KOPT-K1 (cell line): Measurements from ENCODE around the gene GPR37L1.

Experiments used
- H3K27ac ChIP-seq: fragments of 200-600 bp; sonication (generic); 2 replicates; pipeline ENCODE4 v1.5.1; 2016; ENCODE audit warnings: antibody characterized with exemption, mild to moderate bottlenecking, low read depth, low read length; ENCODE audit not compliant: poor library complexity, severe bottlenecking
- H3K36me3 ChIP-seq: fragments of 200-600 bp; sonication (generic); 2 replicates; pipeline ENCODE4 v1.5.1; 2017; ENCODE audit warnings: antibody characterized with exemption, mild to moderate bottlenecking, low read length, moderate library complexity; ENCODE audit not compliant: insufficient read depth
- H3K9me3 ChIP-seq: fragments of 200-600 bp; sonication (generic); 2 replicates; pipeline ENCODE4 v1.5.1; 2017; ENCODE audit warnings: antibody characterized with exemption, low read length, mild to moderate bottlenecking; ENCODE audit not compliant: insufficient read depth, poor library complexity, severe bottlenecking

Gene GPR37L1

DNA sequence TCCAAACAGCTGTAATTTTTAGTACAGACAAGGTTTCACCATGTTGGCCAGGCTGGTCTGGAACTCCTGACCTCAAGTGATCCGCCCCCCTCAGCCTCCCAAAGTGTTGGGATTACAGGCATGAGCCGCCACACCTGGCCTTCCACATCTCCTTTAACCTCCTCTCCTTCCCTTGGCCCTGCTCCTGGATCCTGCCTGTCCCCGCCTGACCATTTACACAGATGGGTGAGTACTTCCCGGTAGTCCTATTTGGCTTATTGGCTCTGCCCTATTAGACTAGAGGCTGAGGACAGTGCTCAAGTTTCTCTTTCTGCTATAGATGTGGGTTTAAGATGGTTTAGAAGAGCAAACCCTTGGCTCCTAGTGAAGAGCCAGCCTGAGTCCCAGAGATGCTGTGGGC is 30.6 kb downstream of the GPR37L1 start:
- Histone ChIP-seq H3K27ac (no peak overlapping the region), H3K9me3 (no peaks in the 10 kb centered on the region), H3K36me3 (peaks cover 100% of the 10 kb centered on the region)

DNA sequence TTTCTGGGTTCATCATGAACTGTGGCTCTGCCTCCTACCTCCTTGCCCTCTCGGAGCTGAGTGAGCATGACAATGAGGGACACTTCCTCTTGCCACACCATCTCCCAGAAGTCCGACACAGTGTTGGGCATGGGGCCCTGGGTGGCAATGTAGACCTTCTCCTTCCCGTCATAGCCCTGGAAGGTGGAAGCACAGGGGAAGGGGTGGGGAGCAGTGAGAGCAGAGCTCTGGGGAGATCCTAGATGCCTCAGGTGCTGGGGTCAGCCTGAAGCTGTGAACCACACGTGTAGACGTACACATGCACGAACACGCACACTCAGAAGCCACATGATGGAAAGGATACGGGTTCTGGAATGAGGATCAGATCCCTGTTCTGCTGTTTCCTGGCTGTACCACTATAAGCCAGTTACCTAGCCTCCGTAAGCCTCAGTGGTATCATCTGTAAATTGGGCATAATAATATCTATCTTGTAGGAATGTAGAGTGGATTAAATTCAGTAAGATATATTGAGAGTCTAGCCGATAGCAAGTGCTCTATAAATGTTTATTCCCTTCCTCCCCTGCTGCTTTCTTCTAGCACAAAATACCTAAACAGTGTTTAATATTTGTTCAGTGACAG is 31.5 kb downstream of the GPR37L1 start:
- Histone ChIP-seq H3K9me3 (no peaks in the 10 kb centered on the region), H3K27ac (no peak overlapping the region), H3K36me3 (peaks cover 100% of the 10 kb centered on the region)

DNA sequence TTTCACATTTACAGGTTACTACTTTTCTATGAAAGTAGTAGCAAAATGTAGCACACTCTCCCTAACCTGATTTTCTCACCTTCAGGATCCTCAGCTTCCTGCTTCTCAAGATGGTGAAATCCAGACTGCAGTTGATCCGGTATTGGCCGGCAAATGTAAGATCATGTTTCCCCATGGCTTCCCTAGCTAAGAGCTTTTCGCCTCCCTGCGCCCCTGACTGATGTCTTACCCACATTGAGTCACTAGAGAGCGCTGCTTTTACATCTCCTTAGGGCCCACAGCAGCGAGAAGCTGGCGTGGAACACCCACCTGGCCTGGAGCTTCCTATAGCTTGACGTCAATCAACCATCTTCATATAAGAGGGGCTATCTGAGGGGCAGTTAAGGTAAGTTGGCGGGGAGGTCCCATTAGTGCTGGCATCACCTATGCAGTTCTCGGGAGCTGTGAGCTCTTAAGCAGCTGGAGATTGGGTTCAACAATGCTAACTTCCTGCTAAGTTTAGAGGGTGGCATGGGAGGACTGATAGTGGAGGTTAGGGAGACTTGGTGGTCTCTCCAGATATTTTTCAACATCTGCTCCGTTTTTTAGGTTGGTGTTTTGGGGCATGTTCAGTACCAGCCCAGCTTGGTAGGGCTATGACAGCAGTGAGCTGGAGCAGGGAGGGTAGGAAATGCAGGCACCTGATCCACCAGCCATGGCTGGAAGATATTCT is 32.2 kb downstream of the GPR37L1 start:
- Histone ChIP-seq H3K9me3 (no peaks in the 10 kb centered on the region), H3K27ac (peak overlapping the region; percentile 8), H3K36me3 (peaks cover 97% of the 10 kb centered on the region)

- Histone ChIP-seq H3K36me3 (peaks cover 91% of the 10 kb centered on the region), H3K9me3 (no peaks in the 10 kb centered on the region), H3K27ac (peak overlapping the region; percentile 8)
Measured at GRCh38 chr1:202155478-202156021, 32.8 kb downstream of the GPR37L1 start.

DNA sequence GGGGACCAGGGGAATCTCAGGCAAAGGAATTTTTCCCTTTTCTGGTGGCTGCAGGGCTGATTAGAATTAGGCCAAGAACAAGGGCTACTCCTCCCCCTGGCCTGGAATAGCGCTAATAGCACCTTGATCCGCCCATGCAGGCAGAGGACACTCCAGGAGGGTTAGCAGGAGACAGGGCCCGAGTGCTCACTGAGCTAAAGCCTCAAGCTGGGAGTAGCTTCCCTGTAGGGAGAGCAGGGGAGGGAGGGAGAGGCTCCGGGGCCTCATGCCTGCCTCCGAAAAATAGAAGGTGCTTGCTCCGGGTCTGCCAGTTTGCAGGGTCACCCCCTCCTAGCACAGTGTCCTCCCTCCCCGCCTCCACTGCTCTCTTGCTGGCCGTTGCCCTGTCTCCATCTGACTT is 33.9 kb downstream of the GPR37L1 start:
- Histone ChIP-seq H3K9me3 (no peaks in the 10 kb centered on the region), H3K27ac (peak overlapping the region; percentile 6), H3K36me3 (peaks cover 80% of the 10 kb centered on the region)

- Histone ChIP-seq H3K36me3 (peaks cover 67% of the 10 kb centered on the region), H3K9me3 (no peaks in the 10 kb centered on the region), H3K27ac (peak overlapping the region; percentile 99)
Measured at GRCh38 chr1:202157945-202158344, 35.2 kb downstream of the GPR37L1 start.

DNA sequence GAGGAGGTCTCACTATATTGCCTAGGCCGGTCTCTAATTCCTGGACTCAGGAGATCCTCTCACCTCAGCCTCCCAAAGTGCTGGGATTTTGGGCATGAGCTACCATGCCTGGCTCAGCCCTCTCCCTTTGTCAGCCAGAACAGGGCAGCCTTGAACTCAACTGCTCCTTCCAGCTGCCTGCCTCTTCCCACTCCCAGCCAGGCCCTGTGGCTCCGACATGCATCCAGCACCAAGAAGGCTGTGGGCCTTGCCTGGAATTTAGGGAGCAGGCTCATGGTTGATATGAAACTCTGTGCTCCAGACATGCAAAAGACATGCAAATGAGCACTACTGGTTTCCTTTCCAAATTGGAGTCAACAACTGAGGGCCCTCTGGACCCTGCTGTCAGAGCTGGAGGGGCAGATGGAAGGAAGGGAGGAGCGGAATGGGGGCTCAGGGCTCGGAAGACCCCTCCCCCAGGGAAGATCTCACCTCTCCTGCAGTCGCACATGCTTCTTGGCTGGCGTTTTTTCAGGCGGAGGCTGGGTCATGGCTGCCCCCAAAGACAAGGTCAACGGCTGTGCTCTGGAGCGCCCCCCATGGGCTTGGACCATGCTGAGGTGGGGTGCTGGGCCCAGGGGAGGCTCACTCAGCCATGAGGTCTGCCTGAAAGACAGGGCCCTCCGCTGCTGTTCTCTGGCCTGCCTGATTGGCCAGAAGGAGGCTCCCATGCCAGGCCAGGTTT is 36.3 kb downstream of the GPR37L1 start:
- peak overlapping the region; percentile 99 for H3K27ac ChIP-seq

DNA sequence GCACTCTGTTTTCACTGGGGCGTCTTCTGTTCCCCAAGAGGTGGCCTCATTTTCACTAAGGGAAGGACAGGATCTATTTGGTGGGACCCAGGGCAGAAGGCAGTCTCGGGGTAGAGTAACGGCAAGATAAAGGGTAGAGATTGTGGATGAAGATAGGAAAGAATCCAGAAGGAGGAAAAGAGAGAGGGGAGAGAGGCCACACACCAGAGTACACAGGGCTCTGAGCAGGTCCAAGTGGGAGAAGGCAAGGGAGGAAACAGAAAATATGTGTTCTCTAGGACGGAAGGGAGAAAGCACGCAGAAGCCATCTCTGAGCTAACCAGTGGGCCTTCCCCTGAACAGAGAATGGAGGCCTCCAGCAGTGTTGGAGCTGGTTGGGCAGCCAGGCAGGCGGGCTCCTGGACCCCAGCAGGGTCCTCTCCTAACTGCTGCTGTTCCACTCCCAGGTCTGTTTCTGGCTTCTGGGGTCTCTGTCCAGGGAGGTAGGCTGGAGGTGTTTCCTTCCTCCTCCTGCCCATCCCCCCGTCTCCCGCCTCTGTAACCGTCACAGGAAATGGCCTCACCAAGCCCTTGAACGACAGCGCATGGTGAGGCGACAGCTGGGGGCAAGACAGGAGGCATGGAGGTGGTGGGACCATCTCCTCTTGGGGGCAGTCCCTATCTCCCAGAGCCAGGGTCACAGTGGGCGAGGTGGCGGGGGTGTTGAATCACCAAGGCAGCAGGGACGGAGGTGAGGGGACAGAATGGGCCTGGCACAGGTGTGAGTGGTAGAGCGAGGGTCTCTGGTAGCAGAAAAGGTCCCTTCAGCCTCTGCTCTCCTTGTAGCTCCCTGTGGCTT is 37.0 kb downstream of the GPR37L1 start:
- Histone ChIP-seq H3K9me3 (no peaks in the 10 kb centered on the region), H3K36me3 (peaks cover 49% of the 10 kb centered on the region), H3K27ac (peak overlapping the region; percentile 99)

More for the DNA sequence above, 36.3 kb downstream of the GPR37L1 start:
- H3K36me3 ChIP-seq: peaks cover 56% of the 10 kb centered on the region
- no peaks in the 10 kb centered on the region for H3K9me3 ChIP-seq

DNA sequence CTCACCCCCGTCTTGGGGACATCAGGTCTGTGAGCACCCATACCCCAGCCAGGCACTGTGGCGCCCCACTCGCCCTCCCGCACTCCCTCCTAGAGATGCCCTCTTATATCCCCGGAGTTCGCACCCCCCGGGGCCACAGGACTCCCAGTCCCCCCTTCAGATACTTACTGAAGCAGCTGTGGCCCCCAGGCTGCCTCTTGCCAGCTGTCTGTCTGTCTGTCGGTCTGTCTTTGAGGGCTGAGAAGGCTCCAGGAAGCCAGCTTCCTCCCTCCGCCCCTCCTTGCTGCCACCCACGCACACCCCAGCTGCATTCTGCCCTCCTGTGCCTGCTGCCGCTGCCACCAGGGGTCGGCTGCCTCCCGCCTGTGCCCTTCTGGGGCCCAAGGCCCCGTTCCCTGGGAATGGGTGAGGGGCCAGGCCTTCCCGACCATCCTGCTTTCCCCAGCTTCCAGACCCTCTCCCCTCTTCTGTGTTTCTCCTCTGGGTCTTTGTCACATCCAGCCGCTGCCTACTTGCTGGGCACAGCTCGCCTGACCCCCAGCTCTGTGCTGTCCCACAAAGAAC is 37.7 kb downstream of the GPR37L1 start, which contains the start of gene PTPN7:
Gene PTPN7 (minus strand): TSS at position 226 of the 564 bp plus-strand sequence. CDS start 1,200 bp downstream, outside the sequence.
- no peaks in the 10 kb centered on the region for H3K9me3 ChIP-seq
- H3K36me3 ChIP-seq: peaks cover 41% of the 10 kb centered on the region
- H3K27ac ChIP-seq: peak within 1 kb of the TSS; percentile 99

- H3K36me3 ChIP-seq: peaks cover 32% of the 10 kb centered on the region
- H3K27ac ChIP-seq: peak overlapping the region; percentile 99
- no peaks in the 10 kb centered on the region for H3K9me3 ChIP-seq
Measured at GRCh38 chr1:202161151-202162046, 38.7 kb downstream of the GPR37L1 start.

DNA sequence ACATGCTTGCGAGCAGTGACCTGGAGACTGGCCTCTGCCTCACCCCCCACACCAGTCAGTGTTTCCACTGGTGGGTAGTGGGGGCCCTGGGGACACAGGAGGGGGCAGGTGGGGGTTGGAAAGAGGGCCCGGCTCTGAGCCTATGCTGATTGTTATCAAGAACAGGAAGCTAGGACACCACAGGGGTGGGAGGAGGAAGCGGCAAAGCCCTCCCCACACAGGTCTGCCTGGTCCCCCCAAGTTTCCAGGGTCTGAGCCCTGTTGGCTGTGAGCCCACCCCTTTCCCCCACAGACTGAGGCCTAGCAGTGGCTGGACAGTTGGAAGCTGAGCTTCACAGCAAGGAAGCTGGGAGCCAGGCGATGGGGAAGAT is 39.3 kb downstream of the GPR37L1 start:
- H3K9me3 ChIP-seq: no peaks in the 10 kb centered on the region
- H3K36me3 ChIP-seq: peaks cover 26% of the 10 kb centered on the region
- H3K27ac ChIP-seq: peak overlapping the region; percentile 99

GRCh38 chr1:202162418-202163280 is 39.9 kb downstream of the GPR37L1 start:
- Histone ChIP-seq H3K9me3 (no peaks in the 10 kb centered on the region), H3K27ac (peak overlapping the region; percentile 99), H3K36me3 (peaks cover 20% of the 10 kb centered on the region)
